MCF 10A (cell line): ENCODE results near the gene ATL2. TPM values are rescaled to one million over a fixed set of nuclear protein-coding genes. Genes with fewer than 3 reads are reported as not detected.

ENCODE experiments used
- BruUV-seq: library from RNA; stranded (reverse); fragments of 400-500 nt; replicated peaks from 2 replicates; lab custom pipeline; 2021; lab: Mats Ljungman, UMichigan
- CTCF ChIA-PET: fragments of 300-600 bp; sonication (Branson Sonifier 250); formaldehyde crosslinking; extraction: SDS; loops from one replicate; lab custom pipeline; 2021; ENCODE audit warnings: antibody characterized with exemption, inconsistent platforms; lab: Yijun Ruan, JAX
- POLR2A ChIA-PET: fragments of 300-600, 350-650 bp; sonication (Branson Sonifier 250); formaldehyde crosslinking; extraction: SDS; loops from one replicate; lab custom pipeline; 2020; ENCODE audit warnings: antibody characterized with exemption, inconsistent platforms; lab: Yijun Ruan, JAX
- DNase-seq: peaks from one replicate; pipeline ENCODE4 v3.0.0-alpha.2; 2018; ENCODE audit not compliant: unreplicated experiment
- H3K27ac Mint-ChIP-seq: one replicate; pipeline ENCODE4 v1.8.0; 2022; ENCODE audit warnings: mild to moderate bottlenecking, low read depth, mixed read lengths; ENCODE audit not compliant: unreplicated experiment
- H3K27me3 Mint-ChIP-seq: one replicate; pipeline ENCODE4 v1.8.0; 2022; ENCODE audit warnings: mixed read lengths; ENCODE audit not compliant: insufficient read depth, unreplicated experiment
- H3K36me3 Mint-ChIP-seq: one replicate; pipeline ENCODE4 v1.8.0; 2022; ENCODE audit warnings: mild to moderate bottlenecking, moderate library complexity, mixed read lengths; ENCODE audit not compliant: insufficient read depth, unreplicated experiment
- H3K4me1 Mint-ChIP-seq: one replicate; pipeline ENCODE4 v1.8.0; 2022; ENCODE audit warnings: mixed read lengths; ENCODE audit not compliant: insufficient read depth, unreplicated experiment
- H3K4me3 Mint-ChIP-seq: one replicate; pipeline ENCODE4 v1.8.0; 2022; ENCODE audit warnings: mild to moderate bottlenecking, moderate library complexity, mixed read lengths; ENCODE audit not compliant: unreplicated experiment
- H3K9me3 Mint-ChIP-seq: one replicate; pipeline ENCODE4 v1.8.0; 2022; ENCODE audit warnings: mixed read lengths; ENCODE audit not compliant: unreplicated experiment
- CTCF ChIP-seq: fragments of 200-600 bp; IDR thresholded peaks from one replicate; pipeline ENCODE4 v1.8.0; 2022; ENCODE audit warnings: antibody characterized with exemption, mild to moderate bottlenecking; ENCODE audit not compliant: unreplicated experiment
- intact Hi-C: fragments of 100-400 bp; cut with micrococcal nuclease; formaldehyde crosslinking; loops from 2 replicates; pipeline ENCODE4 v1.14.1; 2022
- total RNA-seq: library from RNA; stranded (reverse); gene quantifications from 2 replicates; pipeline ENCODE4 v1.2.3, GENCODE V29; 2022

The ATL2 gene
- total RNA-seq, 1 experiment from 2014 or later: 54.2 TPM

GRCh38 chr2:38271697-38272096, 105.4 kb downstream of the ATL2 start:
- ChIA-PET CTCF (interaction anchor here (0.6 to 1.2 kb wide), 5 partner anchors 134 to 290 kb away, joined by 3 to 4 read pairs (median 4); no protein-coding TSS in a partner anchor), POLR2A (interaction anchor here (1.1 kb wide), 1 partner anchor 195 kb away, joined by 3 read pairs; the partner anchor contains the start of gene CYP1B1)
- Mint-ChIP-seq H3K4me3 (no peak overlapping the region), H3K27ac (no peak overlapping the region), H3K4me1 (peaks cover 16% of the 10 kb centered on the region), H3K27me3 (no peaks in the 10 kb centered on the region), H3K36me3 (no peaks in the 10 kb centered on the region), H3K9me3 (no peaks in the 10 kb centered on the region)
- no TSS peak for BruUV-seq
- TF ChIP-seq CTCF: no peak
- intact Hi-C loops: loop anchor here (10.0 kb wide), 2 partner anchors 127 to 877 kb away; no protein-coding TSS in a partner anchor
- no peak for DNase-seq

GRCh38 chr2:38269421-38269820, 107.7 kb downstream of the ATL2 start:
- H3K9me3 Mint-ChIP-seq: no peaks in the 10 kb centered on the region
- no peaks in the 10 kb centered on the region for H3K36me3 Mint-ChIP-seq
- no peak for TF ChIP-seq CTCF
- DNase-seq: peak; percentile 26
- intact Hi-C loops: no loop called here
- ChIA-PET POLR2A (no interaction called here), CTCF (interaction anchor here (0.9 kb wide), 1 partner anchor 378 kb away, joined by 3 read pairs; no protein-coding TSS in a partner anchor)
- BruUV-seq: no TSS peak
- H3K27ac Mint-ChIP-seq: no peak overlapping the region
- peaks cover 10% of the 10 kb centered on the region for H3K4me1 Mint-ChIP-seq
- no peak overlapping the region for H3K4me3 Mint-ChIP-seq
- H3K27me3 Mint-ChIP-seq: no peaks in the 10 kb centered on the region

- Mint-ChIP-seq H3K4me3 (no peak overlapping the region), H3K36me3 (no peaks in the 10 kb centered on the region), H3K27ac (no peak overlapping the region), H3K27me3 (no peaks in the 10 kb centered on the region), H3K9me3 (no peaks in the 10 kb centered on the region), H3K4me1 (peaks cover 8% of the 10 kb centered on the region)
- intact Hi-C loops: no loop called here
- DNase-seq: peak; percentile 81
- CTCF ChIA-PET: interaction anchor here (0.6 to 0.9 kb wide), 2 partner anchors 302 to 378 kb away, joined by 3 to 4 read pairs; no protein-coding TSS in a partner anchor
- POLR2A ChIA-PET: no interaction called here
- BruUV-seq: no TSS peak
- TF ChIP-seq CTCF: no peak
Observed at GRCh38 chr2:38268691-38269327, 108.3 kb downstream of the ATL2 start.

DNA sequence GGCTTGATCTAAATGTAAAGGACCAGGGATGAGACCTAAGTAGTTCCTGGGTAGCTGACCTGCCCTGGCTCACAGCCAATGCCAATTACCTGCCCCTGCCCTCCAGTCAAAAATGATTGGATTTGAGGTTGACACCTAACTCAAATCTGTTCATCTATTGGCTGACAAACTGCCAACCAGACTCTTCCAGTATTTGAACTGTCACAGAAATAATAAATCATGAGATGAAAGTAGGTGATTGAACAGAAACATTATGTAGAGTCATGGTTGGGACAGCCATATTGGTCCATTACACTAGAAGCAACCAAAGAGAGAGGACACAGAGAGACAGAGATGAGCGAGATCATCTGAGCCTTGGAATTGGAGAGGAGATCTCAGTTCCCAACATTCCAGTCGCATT, 109.1 kb downstream of the ATL2 start:
- Mint-ChIP-seq H3K36me3 (no peaks in the 10 kb centered on the region), H3K27me3 (no peaks in the 10 kb centered on the region), H3K4me3 (no peak overlapping the region), H3K9me3 (no peaks in the 10 kb centered on the region), H3K4me1 (peaks cover 8% of the 10 kb centered on the region), H3K27ac (no peak overlapping the region)
- BruUV-seq: no TSS peak
- POLR2A ChIA-PET: no interaction called here
- no peak for DNase-seq
- CTCF ChIA-PET: interaction anchor here (0.6 to 0.7 kb wide), 2 partner anchors 15 to 301 kb away, joined by 3 to 4 read pairs; no protein-coding TSS in a partner anchor
- intact Hi-C loops: no loop called here
- TF ChIP-seq CTCF: no peak
